HG03095 (cell line): ENCODE data around the gene CPVL.

ENCODE experiments used
- ATAC-seq: cut with Tn5 transposase; IDR thresholded peaks from one replicate; pipeline ENCODE4 v1.9.1; 2021; ENCODE audit warnings: moderate library complexity; ENCODE audit not compliant: unreplicated experiment

Gene CPVL

GRCh38 chr7:28983396-28984190 lies 162.7 kb downstream of the CPVL start:
- no peak for ATAC-seq

- ATAC-seq = no peak
These were observed 165.2 kb downstream of the CPVL start for GRCh38 chr7:28981161-28981465.

GRCh38 chr7:28980451-28981160 lies 165.7 kb downstream of the CPVL start:
- no peak for ATAC-seq

GRCh38 chr7:28979776-28980175 lies 166.6 kb downstream of the CPVL start:
- ATAC-seq = no peak

- ATAC-seq = no peak
These were observed 168.5 kb downstream of the CPVL start for GRCh38 chr7:28977881-28978280.

GRCh38 chr7:28976022-28976421 lies 170.3 kb downstream of the CPVL start:
- ATAC-seq = no peak

GRCh38 chr7:28973591-28973990 lies 172.7 kb downstream of the CPVL start:
- ATAC-seq = no peak

GRCh38 chr7:28964056-28964455 lies 182.3 kb downstream of the CPVL start:
- ATAC-seq = no peak

- ATAC-seq = no peak
These were observed 184.4 kb downstream of the CPVL start for GRCh38 chr7:28961972-28962371.

- no peak for ATAC-seq
These were observed 186.1 kb downstream of the CPVL start for GRCh38 chr7:28960071-28960840.

- no peak for ATAC-seq
These were observed 187.4 kb downstream of the CPVL start for GRCh38 chr7:28958980-28959347.

GRCh38 chr7:28958235-28958979 lies 187.9 kb downstream of the CPVL start, which contains the start of gene TRIL:
TRIL (minus strand) TSS chr7:28958330; CDS start chr7:28958046, 284 bp downstream.
- ATAC-seq = no peak

- ATAC-seq = no peak
These were observed 188.5 kb downstream of the CPVL start for GRCh38 chr7:28957751-28958234.

- ATAC-seq = no peak
These were observed 189.1 kb downstream of the CPVL start for GRCh38 chr7:28957064-28957750.

- ATAC-seq = no peak
These were observed 189.7 kb downstream of the CPVL start for GRCh38 chr7:28956608-28957063.

- no peak for ATAC-seq
These were observed 190.4 kb downstream of the CPVL start for GRCh38 chr7:28955718-28956607.

- ATAC-seq = no peak
These were observed 191.0 kb downstream of the CPVL start for GRCh38 chr7:28955356-28955717.

- ATAC-seq = no peak
These were observed 191.4 kb downstream of the CPVL start for GRCh38 chr7:28954946-28955345.

- ATAC-seq = no peak
These were observed 191.9 kb downstream of the CPVL start for GRCh38 chr7:28954471-28954870.
